Caco-2 (cell line): ENCODE measurements around the gene AGXT2. TPM values are rescaled to one million over a fixed set of nuclear protein-coding genes. Genes with fewer than 3 reads are reported as not detected.

Source experiments
- BruUV-seq: library from RNA; stranded (reverse); fragments of 400-500 nt; replicated peaks from 2 replicates; lab custom pipeline; 2021; lab: Mats Ljungman, UMichigan
- CTCF ChIA-PET: fragments of 300-600 bp; sonication (Branson Sonifier 250); formaldehyde crosslinking; loops from one replicate; lab custom pipeline; 2022; ENCODE audit warnings: antibody characterized with exemption; lab: Charles Lee
- POLR2A ChIA-PET: fragments of 300-600 bp; sonication (Branson Sonifier 250); formaldehyde crosslinking; loops from one replicate; lab custom pipeline; 2022; ENCODE audit warnings: antibody characterized with exemption; lab: Charles Lee
- DNase-seq, 2 experiments: peaks; one replicate each; pipeline versions ENCODE4 v3.0.0 to v3.0.0-alpha.2; 2020 to 2022
- H3K27me3 ChIP-seq: replicated peaks from 2 replicates; pipeline ENCODE4 v1.6.0; 2011; ENCODE audit warnings: low read length; ENCODE audit not compliant: control insufficient read depth, insufficient read depth
- H3K36me3 ChIP-seq: 2 replicates; pipeline ENCODE4 v1.5.1; 2011; ENCODE audit warnings: low read length; ENCODE audit not compliant: control insufficient read depth, insufficient read depth
- H3K4me1 ChIP-seq: fragments of 250-450 bp; sonication (Bioruptor Pico); 2 replicates; pipeline ENCODE4 v1.5.1; 2020; ENCODE audit warnings: mild to moderate bottlenecking
- H3K4me3 ChIP-seq: 2 replicates; pipeline ENCODE4 v1.5.1; 2011; ENCODE audit warnings: low read depth, mild to moderate bottlenecking, control low read depth, low read length
- H3K9me3 ChIP-seq: fragments of 250-450 bp; sonication (Bioruptor Pico); 2 replicates; pipeline ENCODE4 v1.5.1; 2020; ENCODE audit warnings: mild to moderate bottlenecking, moderate library complexity
- H3K27ac Mint-ChIP-seq: one replicate; pipeline ENCODE4 v1.8.0; 2022; ENCODE audit warnings: mixed read lengths; ENCODE audit not compliant: unreplicated experiment
- H3K27me3 Mint-ChIP-seq: one replicate; pipeline ENCODE4 v1.8.0; 2022; ENCODE audit warnings: mixed read lengths; ENCODE audit not compliant: insufficient read depth, unreplicated experiment
- H3K36me3 Mint-ChIP-seq: one replicate; pipeline ENCODE4 v1.8.0; 2022; ENCODE audit warnings: mild to moderate bottlenecking, mixed read lengths; ENCODE audit not compliant: insufficient read depth, unreplicated experiment
- H3K4me1 Mint-ChIP-seq: one replicate; pipeline ENCODE4 v1.8.0; 2022; ENCODE audit warnings: low read depth, mixed read lengths; ENCODE audit not compliant: unreplicated experiment
- H3K4me3 Mint-ChIP-seq: one replicate; pipeline ENCODE4 v1.8.0; 2022; ENCODE audit warnings: mild to moderate bottlenecking, moderate library complexity, mixed read lengths; ENCODE audit not compliant: unreplicated experiment
- H3K9me3 Mint-ChIP-seq: one replicate; pipeline ENCODE4 v1.8.0; 2022; ENCODE audit warnings: mixed read lengths; ENCODE audit not compliant: unreplicated experiment
- CTCF ChIP-seq, 2 experiments: fragments of 200-600 bp in 1 of 2; IDR thresholded peaks; 1 replicate in 1 of 2; 2 replicates in 1 of 2; pipeline versions ENCODE4 v1.5.1 to v1.8.0; 2011 to 2022; ENCODE audit warnings: antibody characterized with exemption in 1 of 2, control low read depth in 1 of 2, inconsistent platforms in 1 of 2, low read depth in 1 of 2, low read length in 1 of 2, mild to moderate bottlenecking in 1 of 2, moderate library complexity in 1 of 2; ENCODE audit not compliant: insufficient read depth in 1 of 2, severe bottlenecking in 1 of 2, unreplicated experiment in 1 of 2
- intact Hi-C: fragments of 100-400 bp; cut with micrococcal nuclease; formaldehyde crosslinking; loops from one replicate; pipeline ENCODE4 v1.10.0; 2022; ENCODE audit not compliant: unreplicated experiment
- total RNA-seq: library from RNA; stranded (reverse); gene quantifications from 2 replicates; pipeline ENCODE4 v1.2.3, GENCODE V29; 2022

AGXT2 gene
- total RNA-seq, 1 experiment from 2014 or later, result not detected

- intact Hi-C loops, result no loop called here
- H3K4me1 Mint-ChIP-seq, result no peaks in the 10 kb centered on the region
- Histone ChIP-seq H3K27me3 (no peaks in the 10 kb centered on the region), H3K9me3 (no peaks in the 10 kb centered on the region), H3K36me3 (no peaks in the 10 kb centered on the region), H3K4me3 (no peak overlapping the region), H3K4me1 (no peaks in the 10 kb centered on the region)
- no peak overlapping the region for H3K4me3 Mint-ChIP-seq
- no peaks in the 10 kb centered on the region for H3K27me3 Mint-ChIP-seq
- no peak overlapping the region for H3K27ac Mint-ChIP-seq
- no TSS peak for BruUV-seq
- TF ChIP-seq CTCF (IDR thresholded peaks at IDR 0.05; ENCODE audit: insufficient read depth in 1 of 2, low read depth in 1 of 2, low read length in 1 of 2, severe bottlenecking in 1 of 2, unreplicated experiment in 1 of 2), result no peak
- ChIA-PET POLR2A (no interaction called here), CTCF (no interaction called here)
- H3K9me3 Mint-ChIP-seq, result no peaks in the 10 kb centered on the region
- DNase-seq, result no peak
- peaks cover 5% of the 10 kb centered on the region for H3K36me3 Mint-ChIP-seq
Observed at GRCh38 chr5:35095366-35095765, 47.6 kb upstream of the AGXT2 start.

GRCh38 chr5:35094948-35095347, 47.2 kb upstream of the AGXT2 start:
- ChIA-PET CTCF (no interaction called here), POLR2A (no interaction called here)
- Mint-ChIP-seq H3K4me1 (no peaks in the 10 kb centered on the region), H3K4me3 (no peak overlapping the region), H3K27ac (no peak overlapping the region), H3K36me3 (peaks cover 5% of the 10 kb centered on the region), H3K9me3 (no peaks in the 10 kb centered on the region), H3K27me3 (no peaks in the 10 kb centered on the region)
- no peaks in the 10 kb centered on the region for H3K27me3 ChIP-seq
- no peak overlapping the region for H3K4me3 ChIP-seq
- no peak for DNase-seq
- H3K9me3 ChIP-seq, result no peaks in the 10 kb centered on the region
- H3K36me3 ChIP-seq, result no peaks in the 10 kb centered on the region
- TF ChIP-seq CTCF (IDR thresholded peaks at IDR 0.05; ENCODE audit: insufficient read depth in 1 of 2, low read depth in 1 of 2, low read length in 1 of 2, severe bottlenecking in 1 of 2, unreplicated experiment in 1 of 2), result no peak
- H3K4me1 ChIP-seq, result no peaks in the 10 kb centered on the region
- BruUV-seq, result no TSS peak
- intact Hi-C loops, result no loop called here

- Histone ChIP-seq H3K4me3 (no peak overlapping the region), H3K36me3 (no peaks in the 10 kb centered on the region), H3K27me3 (0 out of 2 replicates have a peak, but pooled peaks cover 1% of the 10 kb centered on the region), H3K9me3 (no peaks in the 10 kb centered on the region), H3K4me1 (no peaks in the 10 kb centered on the region)
- ChIA-PET CTCF (no interaction called here), POLR2A (no interaction called here)
- DNase-seq, result no peak
- Mint-ChIP-seq H3K4me3 (no peak overlapping the region), H3K4me1 (no peaks in the 10 kb centered on the region), H3K9me3 (no peaks in the 10 kb centered on the region), H3K36me3 (peaks cover 5% of the 10 kb centered on the region), H3K27ac (no peak overlapping the region), H3K27me3 (peaks cover 2% of the 10 kb centered on the region)
- no peak for TF ChIP-seq CTCF (IDR thresholded peaks at IDR 0.05; ENCODE audit: insufficient read depth in 1 of 2, low read depth in 1 of 2, low read length in 1 of 2, severe bottlenecking in 1 of 2, unreplicated experiment in 1 of 2)
- BruUV-seq, result no TSS peak
- intact Hi-C loops, result no loop called here
Observed at GRCh38 chr5:35092703-35093102, 45.0 kb upstream of the AGXT2 start.
